GM12878 (cell line): ENCODE measurements around the gene CA5A. TPM values are rescaled to one million over a fixed set of nuclear protein-coding genes. Genes with fewer than 3 reads are reported as not detected.
"Not testable (repeated sequence)": the region's sequence is repeated elsewhere in the genome, so short reads cannot be mapped to it uniquely, and the experiment has no call there.

Experiments used
- ATAC-seq: fragments of 200-7000 bp; cut with Tn5 transposase; 3 replicates; pipeline ENCODE4 v1.9.1; 2020; ENCODE audit warnings: mild to moderate bottlenecking, moderate library complexity
- BruUV-seq: library from RNA; stranded (reverse); fragments of 400-500 nt; replicated peaks from 2 replicates; lab custom pipeline; 2021; lab: Mats Ljungman, UMichigan
- CTCF ChIA-PET: fragments of 300-600 bp; sonication (Branson Sonifier 250); formaldehyde crosslinking; extraction: SDS; loops from one replicate; lab custom pipeline; 2021; ENCODE audit warnings: inconsistent platforms; lab: Yijun Ruan, JAX
- POLR2A ChIA-PET: fragments of 350-600 bp; formaldehyde crosslinking; extraction: SDS; loops from one replicate; lab custom pipeline; 2021; ENCODE audit warnings: inconsistent platforms; lab: Charles Lee
- RAD21 ChIA-PET: fragments of 300-600 bp; sonication (Branson Sonifier 250); formaldehyde crosslinking; loops from one replicate; lab custom pipeline; 2023; ENCODE audit warnings: antibody characterized with exemption; ENCODE audit not compliant: unreplicated experiment; lab: Charles Lee
- SMC1A ChIA-PET: fragments of 300-600 bp; sonication (Branson Sonifier 250); formaldehyde crosslinking; loops from one replicate; lab custom pipeline; 2023; ENCODE audit not compliant: unreplicated experiment, uncharacterized antibody; lab: Charles Lee
- DNase-seq: peaks from one replicate; pipeline ENCODE4 v3.0.0-alpha.2; 2011; ENCODE audit warnings: low read depth, low spot score
- FAIRE-seq: peaks from 3 replicates; lab custom pipeline; 2011; peaks lifted over from hg19 to GRCh38; lab: Jason Lieb, UNC
- H2AFZ ChIP-seq: 2 replicates; pipeline ENCODE4 v1.6.0; 2011; ENCODE audit warnings: low read depth, low read length, control low read depth; ENCODE audit not compliant: control insufficient read depth
- H3K27ac ChIP-seq: 2 replicates; pipeline ENCODE4 v1.5.1; 2011; ENCODE audit warnings: control low read depth; ENCODE audit not compliant: control insufficient read depth, insufficient read depth
- H3K27me3 ChIP-seq, 2 experiments: replicated peaks in 1 of 2; 2 replicates each; pipeline versions ENCODE4 v1.6.0 to v1.6.1; 2011; ENCODE audit warnings: low read length in 1 of 2; ENCODE audit not compliant: control insufficient read depth in 2 of 2, insufficient read depth in 2 of 2
- H3K36me3 ChIP-seq, 2 experiments: 2 replicates each; pipeline ENCODE4 v1.5.1; 2011; ENCODE audit warnings: low read length in 1 of 2; ENCODE audit not compliant: control insufficient read depth in 2 of 2, insufficient read depth in 2 of 2
- H3K4me1 ChIP-seq: 2 replicates; pipeline ENCODE4 v1.6.1; 2011; ENCODE audit warnings: mild to moderate bottlenecking, low read length, moderate library complexity, mixed read lengths; ENCODE audit not compliant: control insufficient read depth, insufficient read depth
- H3K4me2 ChIP-seq: 2 replicates; pipeline ENCODE4 v1.6.0; 2011; ENCODE audit warnings: control low read depth; ENCODE audit not compliant: control insufficient read depth, insufficient read depth
- H3K4me3 ChIP-seq: fragments of 200-600 bp; sonication (generic); 2 replicates; pipeline ENCODE4 v1.5.1; 2016
- H3K79me2 ChIP-seq: 2 replicates; pipeline ENCODE4 v1.6.0; 2011; ENCODE audit warnings: low read length; ENCODE audit not compliant: control insufficient read depth, insufficient read depth
- H3K9ac ChIP-seq: 2 replicates; pipeline ENCODE4 v1.8.0; 2011; ENCODE audit warnings: low read length, control low read depth, mixed read lengths; ENCODE audit not compliant: control insufficient read depth, insufficient read depth
- H3K9me3 ChIP-seq: replicated peaks from 3 replicates; pipeline ENCODE4 v1.5.1; 2011; ENCODE audit warnings: mild to moderate bottlenecking, low read length; ENCODE audit not compliant: control insufficient read depth, insufficient read depth
- H4K20me1 ChIP-seq: 2 replicates; pipeline ENCODE4 v1.6.0; 2011; ENCODE audit not compliant: control insufficient read depth, insufficient read depth
- BHLHE40 ChIP-seq, 2 experiments: fragments of 450-650 bp in 1 of 2; IDR thresholded peaks; 2 replicates each; pipeline ENCODE4 v1.6.1; 2011 to 2017; ENCODE audit warnings: low read depth in 2 of 2, borderline replicate concordance in 1 of 2, improper control_type of control experiment in 1 of 2, low read length in 1 of 2, mild to moderate bottlenecking in 1 of 2
- CTCF ChIP-seq, 3 experiments: IDR thresholded peaks in 2 of 3; conservative IDR thresholded peaks in 1 of 3; 2 replicates each; pipeline ENCODE4 v1.5.1; 2011; ENCODE audit warnings: low read depth in 3 of 3, low read length in 3 of 3, mild to moderate bottlenecking in 3 of 3, control low read depth in 2 of 3, moderate library complexity in 2 of 3, inconsistent platforms in 1 of 3, mixed read lengths in 1 of 3; ENCODE audit not compliant: control insufficient read depth in 2 of 3, insufficient read depth in 1 of 3; ENCODE audit errors: extremely low read depth in 1 of 3
- WGBS: methylation state at CpG from one replicate; pipeline ENCODE4 v1.1.6; 2016; ENCODE audit warnings: low lambda C conversion rate; ENCODE audit not compliant: insufficient replicate concordance, insufficient coverage; ENCODE audit errors: missing lambda C conversion rate; 5-methylcytosine and 5-hydroxymethylcytosine counted together
- in situ Hi-C: fragments of 300-500 bp; cut with MboI; formaldehyde crosslinking; loops from 9 replicates; pipeline ENCODE4 v1.14.3; 2018; ENCODE audit warnings: mixed read lengths
- intact Hi-C: fragments of 100-400 bp; cut with micrococcal nuclease; formaldehyde crosslinking; loops from one replicate; pipeline ENCODE4 v1.14.2; 2022; ENCODE audit not compliant: unreplicated experiment
- polyA plus RNA-seq, 11 experiments: library from polyadenylated mRNA; depleted of rRNA in 4 of 11; unstranded in 6 of 11; stranded (reverse) in 5 of 11; fragments of >200 nt; fragmentation: Nextera tagmentation in 4 of 11; fragmentation: Illumina TruSeq in 1 of 11; extraction: Ambion mirVana in 4 of 11; extraction: Trizol in 1 of 11; gene quantifications; 1 replicate in 1 of 11; 2 replicates in 10 of 11; pipeline versions ENCODE4 v1.2.1 to v1.2.3, GENCODE V29; 2011 to 2016; ENCODE audit warnings: inconsistent platforms in 2 of 11, missing spikeins in 2 of 11, low read depth in 1 of 11
- total RNA-seq, 4 experiments: library from RNA; depleted of rRNA in 3 of 4; stranded (reverse); fragments of >200 nt in 3 of 4; fragmentation: Illumina TruSeq in 1 of 4; extraction: Trizol in 1 of 4; gene quantifications; 2 replicates each; pipeline versions ENCODE4 v1.2.1 to v1.2.3, GENCODE V29; 2013 to 2021

Gene CA5A
- total and polyA plus RNA-seq, 10 of the 15 experiments (the other 5 are each of a cell fraction or from before 2014, with no cell fraction given), result not detected

GRCh38 chr16:87983737-87984097 is 47.4 kb upstream of the CA5A start:
- H3K4me1 ChIP-seq, intact Hi-C loops, H4K20me1 ChIP-seq, H3K27me3 ChIP-seq, H3K4me3 ChIP-seq, H3K4me2 ChIP-seq, H3K9me3 ChIP-seq, BruUV-seq, SMC1A ChIA-PET, in situ Hi-C loops, H3K79me2 ChIP-seq, POLR2A ChIA-PET, H3K9ac ChIP-seq, H3K27ac ChIP-seq: not testable (repeated sequence)
- ChIA-PET CTCF (interaction anchor here (0.6 to 1.1 kb wide), 3 partner anchors 12 to 14 kb away, joined by 3 to 4 read pairs (median 3); no protein-coding TSS in a partner anchor), RAD21 (interaction anchor here (0.6 to 1.7 kb wide), 3 partner anchors 96 to 454 kb away, joined by 3 to 5 read pairs (median 3); no protein-coding TSS in a partner anchor)
- DNase-seq (peak; percentile 3), FAIRE-seq (peak; percentile 38), ATAC-seq (peak; percentile 59)
- 4% methylated on average over 6 of the region's 7 CpGs for WGBS
- peak; percentile 55 to 82; a peak in 3 of 4 replicates for TF ChIP-seq BHLHE40 (IDR thresholded peaks at IDR 0.05; ENCODE audit: borderline replicate concordance in 1 of 2, low read depth in 2 of 2, low read length in 1 of 2)
- Histone ChIP-seq H2AFZ (0 out of 2 replicates have a peak overlapping the region, but pooled peaks have one; percentile 7), H3K36me3 (peaks cover 3 to 10% of the 10 kb centered on the region in 2 experiments; a peak in 3 of 4 replicates)

- ChIA-PET RAD21 (interaction anchor here (1.7 kb wide), 1 partner anchor 454 kb away, joined by 5 read pairs; no protein-coding TSS in a partner anchor), CTCF (interaction anchor here (0.7 to 1.1 kb wide), 3 partner anchors 12 to 80 kb away, joined by 3 read pairs; no protein-coding TSS in a partner anchor)
- H3K4me1 ChIP-seq, POLR2A ChIA-PET, H3K4me3 ChIP-seq, H2AFZ ChIP-seq, intact Hi-C loops, FAIRE-seq, H3K27ac ChIP-seq, SMC1A ChIA-PET, H3K27me3 ChIP-seq, H3K9ac ChIP-seq, BruUV-seq, H3K9me3 ChIP-seq, in situ Hi-C loops, H4K20me1 ChIP-seq, DNase-seq, H3K79me2 ChIP-seq, H3K4me2 ChIP-seq: not testable (repeated sequence)
- peak in 2 of 3 experiments; percentile 11 to 35; a peak in 2 of 6 replicates for TF ChIP-seq CTCF (IDR thresholded peaks at IDR 0.05 in 2 of 3, conservative IDR thresholded peaks at IDR 0.05 in 1 of 3; ENCODE audit: control insufficient read depth in 2 of 3, extremely low read depth in 1 of 3, insufficient read depth in 1 of 3, low read depth in 3 of 3, low read length in 3 of 3)
- H3K36me3 ChIP-seq, result peaks cover 3 to 10% of the 10 kb centered on the region in 2 experiments; a peak in 3 of 4 replicates
- WGBS, result 88% methylated on average over 20 of the region's 20 CpGs
- ATAC-seq, result peak; percentile 59
Observed at GRCh38 chr16:87983072-87983736, 46.9 kb upstream of the CA5A start.
